OCI-LY3 (cell line): ENCODE data around the gene SPACA4.

Source experiments
- H2AFZ ChIP-seq: fragments of 200-600, 300-600 bp; shearing (Covaris generic); 2 replicates; pipeline ENCODE4 v1.6.0; 2014; ENCODE audit warnings: antibody characterized with exemption, low read depth, low read length
- H3K27ac ChIP-seq: fragments of 200-600, 300-600 bp; sonication (generic); 2 replicates; pipeline ENCODE4 v1.5.1; 2014; ENCODE audit warnings: mild to moderate bottlenecking, low read length, moderate library complexity, mixed read lengths
- H3K27me3 ChIP-seq: fragments of 200-600, 300-600 bp; sonication (generic); 2 replicates; pipeline ENCODE4 v1.6.1; 2014; ENCODE audit warnings: low read depth, low read length, mixed read lengths
- H3K36me3 ChIP-seq: fragments of 200-600, 300-600 bp; sonication (generic); replicated peaks from 2 replicates; pipeline ENCODE3; 2014; ENCODE audit warnings: low read depth, low read length, mixed read lengths
- H3K4me1 ChIP-seq: fragments of 300-600, 200-600 bp; sonication (generic); 2 replicates; pipeline ENCODE4 v1.6.1; 2014; ENCODE audit warnings: low read length, mixed read lengths
- H3K4me2 ChIP-seq: fragments of 200-600, 300-600 bp; sonication (generic); 2 replicates; pipeline ENCODE4 v1.6.1; 2014; ENCODE audit warnings: low read length, mixed read lengths
- H3K4me3 ChIP-seq: fragments of 300-600, 200-600 bp; sonication (generic); 2 replicates; pipeline ENCODE4 v1.5.1; 2014; ENCODE audit warnings: antibody characterized with exemption, mild to moderate bottlenecking, low read length, moderate library complexity
- H3K79me2 ChIP-seq: fragments of 300-600, 200-600 bp; shearing (Covaris generic); 2 replicates; pipeline ENCODE4 v1.6.1; 2014; ENCODE audit warnings: mild to moderate bottlenecking, low read length, mixed read lengths
- H3K9ac ChIP-seq: fragments of 300-600, 200-600 bp; shearing (Covaris generic); 2 replicates; pipeline ENCODE4 v1.6.0; 2014; ENCODE audit warnings: mild to moderate bottlenecking, low read length, moderate library complexity
- H3K9me3 ChIP-seq: fragments of 200-600, 300-600 bp; shearing (Covaris generic); 2 replicates; pipeline ENCODE4 v1.6.1; 2014; ENCODE audit warnings: low read length, mixed read lengths; ENCODE audit not compliant: insufficient read depth
- H4K20me1 ChIP-seq: fragments of 200-600, 300-600 bp; sonication (generic); 2 replicates; pipeline ENCODE4 v1.6.1; 2016; ENCODE audit warnings: low read length, mixed read lengths; ENCODE audit not compliant: insufficient read depth
- CTCF ChIP-seq: fragments of 200-600, 300-600 bp; sonication (generic); IDR thresholded peaks from 2 replicates; pipeline ENCODE4 v1.5.1; 2014; ENCODE audit warnings: antibody characterized with exemption, low read length, low read depth
- EZH2phosphoT487 ChIP-seq: fragments of 200-600 bp; shearing (Covaris generic); IDR thresholded peaks from 2 replicates; pipeline ENCODE4 v1.6.1; 2018; ENCODE audit warnings: antibody characterized with exemption, mixed run types, low read depth

Gene SPACA4

GRCh38 chr19:48646722-48647216 is 40.2 kb downstream of the SPACA4 start:
- peak overlapping the region; percentile 99 for H3K4me2 ChIP-seq
- no peak for TF ChIP-seq EZH2phosphoT487
- no peak for TF ChIP-seq CTCF
- H3K36me3 ChIP-seq, result no peaks in the 10 kb centered on the region
- no peaks in the 10 kb centered on the region for H3K9me3 ChIP-seq
- H2AFZ ChIP-seq, result no peak overlapping the region
- H4K20me1 ChIP-seq, result no peaks in the 10 kb centered on the region
- H3K4me1 ChIP-seq, result peaks cover 8% of the 10 kb centered on the region
- peak overlapping the region; percentile 2; the same call in 1 of the 2 replicates for H3K9ac ChIP-seq
- no peaks in the 10 kb centered on the region for H3K79me2 ChIP-seq
- no peak overlapping the region for H3K27ac ChIP-seq
- 0 out of 2 replicates have a peak, but pooled peaks cover 4% of the 10 kb centered on the region for H3K27me3 ChIP-seq
- peak overlapping the region; percentile 81 for H3K4me3 ChIP-seq

- Histone ChIP-seq H4K20me1 (no peaks in the 10 kb centered on the region), H3K4me1 (peaks cover 8% of the 10 kb centered on the region), H3K79me2 (no peaks in the 10 kb centered on the region), H3K9ac (no peak overlapping the region), H3K4me3 (no peak overlapping the region), H3K27me3 (0 out of 2 replicates have a peak, but pooled peaks cover 4% of the 10 kb centered on the region), H2AFZ (no peak overlapping the region), H3K9me3 (no peaks in the 10 kb centered on the region), H3K27ac (no peak overlapping the region), H3K4me2 (no peak overlapping the region), H3K36me3 (no peaks in the 10 kb centered on the region)
- no peak for TF ChIP-seq CTCF
- TF ChIP-seq EZH2phosphoT487, result no peak
These were observed 41.6 kb downstream of the SPACA4 start for GRCh38 chr19:48648134-48648533.

GRCh38 chr19:48650974-48651682 is 44.6 kb downstream of the SPACA4 start:
- Histone ChIP-seq H3K4me2 (no peak overlapping the region), H3K4me3 (no peak overlapping the region), H3K9ac (no peak overlapping the region), H4K20me1 (no peaks in the 10 kb centered on the region), H3K79me2 (no peaks in the 10 kb centered on the region), H3K4me1 (peaks cover 5% of the 10 kb centered on the region; the same call in 1 of the 2 replicates), H3K9me3 (no peaks in the 10 kb centered on the region), H2AFZ (no peak overlapping the region), H3K27ac (no peak overlapping the region), H3K27me3 (0 out of 2 replicates have a peak, but pooled peaks cover 4% of the 10 kb centered on the region), H3K36me3 (no peaks in the 10 kb centered on the region)
- TF ChIP-seq CTCF (no peak), EZH2phosphoT487 (no peak)

- Histone ChIP-seq H3K4me1 (peaks cover 5% of the 10 kb centered on the region; the same call in 1 of the 2 replicates), H2AFZ (no peak overlapping the region), H4K20me1 (no peaks in the 10 kb centered on the region), H3K27ac (no peak overlapping the region), H3K27me3 (0 out of 2 replicates have a peak, but pooled peaks cover 4% of the 10 kb centered on the region), H3K9ac (no peak overlapping the region), H3K36me3 (no peaks in the 10 kb centered on the region), H3K4me2 (no peak overlapping the region), H3K4me3 (no peak overlapping the region), H3K9me3 (no peaks in the 10 kb centered on the region), H3K79me2 (no peaks in the 10 kb centered on the region)
- TF ChIP-seq EZH2phosphoT487 (no peak), CTCF (no peak)
These were observed 45.1 kb downstream of the SPACA4 start for GRCh38 chr19:48651683-48652048.
